Esophagus squamous epithelium (tissue), 4 donors: Measurements from ENCODE around the gene DACT2.

Experiments
- CTCF ChIP-seq, 6 experiments: fragments of 450-650 bp in 4 of 6; fragments of 200-600 bp in 2 of 6; sonication (generic) in 2 of 6; IDR thresholded peaks; one replicate each; pipeline ENCODE4 v1.5.1; 2016 to 2019; ENCODE audit warnings: antibody characterized with exemption in 6 of 6, mild to moderate bottlenecking in 4 of 6, moderate library complexity in 4 of 6
- POLR2A ChIP-seq, 4 donors: fragments of 450-650 bp; IDR thresholded peaks; one replicate each; pipeline ENCODE4 v1.6.1; 2017; ENCODE audit warnings: antibody characterized with exemption in 4 of 4, mild to moderate bottlenecking in 4 of 4, moderate library complexity in 3 of 4

DNA sequence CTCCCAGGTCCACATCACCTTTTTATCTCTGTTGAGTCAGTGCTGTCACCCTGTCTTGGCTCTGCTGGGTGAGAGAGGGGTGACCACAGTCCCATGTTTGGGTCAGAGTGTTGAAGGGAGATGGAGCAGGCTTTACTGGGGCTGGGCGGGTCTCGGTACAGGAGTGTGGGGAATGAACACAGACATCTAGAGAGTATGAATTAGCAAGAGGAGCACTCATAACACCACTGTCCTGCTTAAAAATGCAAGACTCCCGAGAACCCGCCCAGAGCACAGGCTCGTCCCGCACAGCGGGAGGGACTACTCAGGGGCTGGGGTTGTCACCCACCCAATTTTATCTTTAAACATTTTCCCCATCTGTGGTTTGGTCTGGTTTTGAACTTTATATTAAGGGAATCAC, 27.5 kb upstream of the DACT2 start:
- no peak for TF ChIP-seq CTCF (IDR thresholded peaks at IDR 0.05)
- no peak for TF ChIP-seq POLR2A (IDR thresholded peaks at IDR 0.05)
